ENCODE measurements around the gene HECW1.
"Not testable (repeated sequence)": the region's sequence is repeated elsewhere in the genome, so short reads cannot be mapped to it uniquely, and the experiment has no call there.

The HECW1 gene

DNA sequence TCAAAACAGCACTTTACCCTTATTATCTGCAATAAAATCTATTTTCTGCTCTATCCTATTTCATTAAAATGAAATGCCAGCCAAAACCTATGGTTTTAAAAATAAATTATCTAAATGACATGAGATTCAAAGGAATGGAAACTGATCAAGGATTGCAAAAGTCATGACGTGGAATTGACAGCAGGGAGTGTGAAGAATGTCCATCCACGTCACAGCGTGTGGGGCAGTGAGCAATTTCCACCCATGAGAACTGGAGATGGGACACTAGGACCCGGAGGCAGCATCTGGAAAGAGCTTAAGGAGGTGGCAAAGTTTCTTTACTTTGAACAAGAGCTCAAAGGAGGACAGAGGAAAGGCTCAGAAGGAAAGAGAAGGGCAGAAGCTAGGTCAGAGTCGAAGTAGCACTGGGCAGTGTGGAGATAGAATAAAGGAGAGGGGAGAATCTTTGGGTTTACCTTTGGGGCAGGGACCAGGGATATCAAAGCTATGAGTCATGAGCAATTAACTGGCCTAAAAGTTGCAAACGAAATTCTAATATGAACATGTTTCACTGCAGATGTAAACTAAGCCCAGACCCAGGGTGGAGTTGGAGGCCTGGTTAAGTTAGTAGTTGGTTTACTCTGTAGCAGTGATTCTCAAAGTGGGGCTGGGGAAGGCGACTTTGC, 445.5 kb downstream of the HECW1 start:
- DNase-seq: no peak

GRCh38 chr7:43559171-43559945, 446.9 kb downstream of the HECW1 start:
- no peak for DNase-seq

- no peak for DNase-seq
Measured at GRCh38 chr7:43559946-43560335, 447.5 kb downstream of the HECW1 start.

- no peak for DNase-seq
Measured at GRCh38 chr7:43560742-43561330, 448.4 kb downstream of the HECW1 start.

- DNase-seq: no peak
Measured at GRCh38 chr7:43562383-43562782, 449.9 kb downstream of the HECW1 start.

DNA sequence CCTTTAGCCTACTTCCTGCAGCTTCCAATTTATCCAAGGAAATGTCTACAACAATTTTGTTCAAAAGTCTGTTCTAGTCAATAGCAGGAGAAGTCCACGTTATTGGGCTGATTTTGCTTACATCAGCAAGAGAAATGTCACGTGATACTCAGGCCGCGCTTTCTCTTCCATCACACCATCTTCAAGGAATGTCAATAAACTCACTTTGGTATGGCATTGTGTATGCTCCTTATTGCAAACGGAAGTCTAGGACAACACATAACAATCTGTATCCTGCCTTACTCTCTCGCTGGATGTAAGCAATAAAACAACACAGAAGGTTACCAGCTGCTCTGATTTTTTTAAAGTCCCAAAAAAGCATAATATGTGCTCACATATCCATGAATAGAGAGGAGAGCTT, 453.3 kb downstream of the HECW1 start:
- no peak for DNase-seq

- DNase-seq: no peak
Measured at GRCh38 chr7:43568529-43568928, 456.1 kb downstream of the HECW1 start.

DNA sequence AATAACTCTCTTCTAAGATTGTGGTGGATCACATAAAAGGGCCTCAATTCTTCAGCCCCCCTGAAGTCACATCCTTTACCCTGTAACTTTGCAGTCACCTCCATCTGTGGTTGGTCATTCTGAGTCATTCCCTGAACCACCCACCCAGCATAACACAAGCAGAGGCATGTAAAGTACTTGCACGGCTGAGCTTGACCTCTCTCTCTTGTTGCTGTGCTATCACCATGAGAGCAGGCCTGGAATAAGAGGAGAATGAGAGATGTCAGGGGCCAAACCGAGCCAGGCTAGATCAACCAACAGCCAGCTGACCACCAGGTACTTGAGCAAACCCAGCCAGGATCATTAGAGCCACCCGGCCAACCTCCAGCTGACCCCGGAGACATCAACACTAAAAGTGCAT, 457.0 kb downstream of the HECW1 start:
- DNase-seq: no peak

GRCh38 chr7:43570688-43571365, 458.4 kb downstream of the HECW1 start:
- no peak for DNase-seq

GRCh38 chr7:43572516-43573049, 460.1 kb downstream of the HECW1 start:
- DNase-seq: peak in 1 of 6 experiments; percentile 1

- DNase-seq: not testable (repeated sequence)
Measured at GRCh38 chr7:43573832-43574231, 461.4 kb downstream of the HECW1 start.

DNA sequence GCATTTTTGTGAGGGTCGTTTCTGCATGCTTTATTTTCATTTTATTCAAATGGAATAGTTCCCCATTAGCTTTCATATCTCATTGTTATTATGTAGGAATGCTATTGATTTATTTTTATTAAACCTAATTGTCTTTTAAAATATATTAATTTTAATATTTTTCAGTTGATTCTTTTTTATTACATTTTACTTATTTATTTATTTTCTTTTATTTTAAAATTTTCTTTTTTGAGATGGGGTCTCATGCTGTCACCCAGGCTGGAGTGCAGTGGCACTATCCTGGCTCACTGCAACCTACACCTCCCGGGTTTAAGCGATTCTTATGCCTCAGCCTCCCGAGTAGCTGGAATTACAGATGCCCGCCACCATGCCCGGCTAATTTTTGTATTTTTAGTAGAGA, 463.1 kb downstream of the HECW1 start:
- no peak for DNase-seq

GRCh38 chr7:43576241-43576640, 463.8 kb downstream of the HECW1 start:
- no peak for DNase-seq

GRCh38 chr7:43577485-43577951, 465.1 kb downstream of the HECW1 start:
- no peak for DNase-seq

DNA sequence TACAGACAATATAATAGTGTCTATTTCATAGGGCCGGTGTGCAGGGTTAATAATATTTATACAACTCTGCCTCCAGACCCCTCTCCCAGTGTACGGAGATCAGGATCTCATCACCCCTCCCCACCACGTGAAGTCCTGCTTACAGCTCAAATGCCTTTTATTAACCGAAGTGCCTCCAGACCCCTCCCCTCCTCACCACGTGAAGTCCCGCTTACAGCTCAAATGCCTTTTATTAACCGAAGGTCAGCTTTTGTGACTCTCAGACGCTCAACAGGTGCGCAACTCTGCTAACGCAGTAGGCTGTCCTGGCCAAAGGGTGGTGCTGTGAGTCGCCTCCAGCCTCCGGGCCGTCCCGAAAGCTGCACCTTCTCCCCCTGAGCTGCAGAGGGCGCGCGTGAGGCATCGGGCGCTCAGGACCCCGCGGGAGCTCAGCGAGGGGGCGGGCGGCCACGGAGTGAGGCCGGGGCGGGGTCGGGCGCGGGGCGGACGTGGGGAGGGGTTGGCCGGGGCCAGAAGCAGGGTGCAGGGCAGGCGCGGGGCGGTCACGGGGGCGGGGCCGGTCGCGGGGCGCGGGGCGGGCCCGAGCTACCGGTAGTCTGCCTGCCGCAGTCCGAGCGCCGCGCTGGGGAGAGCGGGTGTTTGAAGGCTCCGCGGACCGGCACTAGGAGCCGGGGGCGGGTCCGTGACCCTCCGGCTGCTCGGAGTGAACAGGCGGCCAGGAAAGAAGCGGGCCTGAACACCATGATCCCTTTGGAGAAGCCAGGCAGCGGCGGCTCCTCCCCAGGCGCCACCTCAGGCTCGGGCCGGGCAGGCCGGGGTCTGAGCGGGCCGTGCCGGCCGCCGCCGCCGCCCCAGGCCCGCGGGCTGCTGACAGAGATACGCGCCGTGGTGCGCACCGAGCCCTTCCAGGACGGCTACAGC, 470.3 kb downstream of the HECW1 start, which contains the start of gene STK17A:
Gene STK17A (plus strand): TSS at position 606 of the 921 bp plus-strand sequence. CDS start 136 bp downstream, at position 742.
- peak; percentile 87 to 97 (median 93) for DNase-seq

GRCh38 chr7:43583424-43584194, 471.2 kb downstream of the HECW1 start:
- peak; percentile 64 to 85 (median 73) for DNase-seq

- peak in 3 of 6 experiments; percentile 29 to 57 (median 44) for DNase-seq
Measured at GRCh38 chr7:43584195-43584586, 471.7 kb downstream of the HECW1 start.

GRCh38 chr7:43584733-43585132, 472.3 kb downstream of the HECW1 start:
- DNase-seq: peak in 1 of 6 experiments; percentile 27

- DNase-seq: peak in 2 of 6 experiments; percentile 21 to 29
Measured at GRCh38 chr7:43585562-43585961, 473.1 kb downstream of the HECW1 start.

GRCh38 chr7:43586251-43586900, 473.9 kb downstream of the HECW1 start:
- DNase-seq: peak in 3 of 6 experiments; percentile 32 to 56 (median 51)

Measured in stimulated activated naive CD4-positive, alpha-beta T cell (primary cell).